WTC11 (cell line): ENCODE data around the gene SLC5A5.

ENCODE experiments used
- ATF3 ChIP-seq: sonication (generic); formaldehyde crosslinking; conservative IDR thresholded peaks from 2 replicates; pipeline ENCODE4 v1.8.1; 2022; ENCODE audit warnings: mild to moderate bottlenecking, missing genetic modification reagents
- CDX4 ChIP-seq: fragments of 250-450 bp; sonication (Bioruptor Pico); IDR thresholded peaks from 2 replicates; pipeline ENCODE4 v1.9.0; 2021; ENCODE audit warnings: moderate library complexity, mild to moderate bottlenecking, inconsistent platforms, borderline replicate concordance
- CREM ChIP-seq: sonication (generic); formaldehyde crosslinking; IDR thresholded peaks from 2 replicates; pipeline ENCODE4 v1.8.1; 2022; ENCODE audit warnings: mild to moderate bottlenecking, missing genetic modification reagents, moderate library complexity
- CTCF ChIP-seq: fragments of 200-600 bp; IDR thresholded peaks from 2 replicates; pipeline ENCODE4 v1.8.0; 2022; ENCODE audit warnings: antibody characterized with exemption
- HMGA2 ChIP-seq: fragments of 250-450 bp; sonication (Bioruptor Pico); IDR thresholded peaks from 2 replicates; pipeline ENCODE4 v1.4.0; 2021; ENCODE audit warnings: mild to moderate bottlenecking, moderate library complexity
- IRF1 ChIP-seq: sonication (generic); formaldehyde crosslinking; IDR thresholded peaks from 2 replicates; pipeline ENCODE4 v1.8.0; 2023; ENCODE audit warnings: missing genetic modification reagents
- MAX ChIP-seq: sonication (generic); formaldehyde crosslinking; IDR thresholded peaks from 2 replicates; pipeline ENCODE4 v1.8.0; 2022; ENCODE audit warnings: mild to moderate bottlenecking, missing genetic modification reagents
- NR1H2 ChIP-seq: sonication (generic); formaldehyde crosslinking; IDR thresholded peaks from 2 replicates; pipeline ENCODE4 v1.9.0; 2021; ENCODE audit warnings: mild to moderate bottlenecking, moderate library complexity, missing genetic modification reagents
- NR2C2 ChIP-seq: sonication (generic); formaldehyde crosslinking; IDR thresholded peaks from 2 replicates; pipeline ENCODE4 v1.8.0; 2022; ENCODE audit warnings: mild to moderate bottlenecking, missing genetic modification reagents
- NR3C1 ChIP-seq: sonication (generic); formaldehyde crosslinking; conservative IDR thresholded peaks from 2 replicates; pipeline ENCODE4 v1.8.1; 2023; ENCODE audit warnings: low read depth, mild to moderate bottlenecking, missing genetic modification reagents
- TCF7 ChIP-seq: sonication (generic); formaldehyde crosslinking; IDR thresholded peaks from 2 replicates; pipeline ENCODE4 v1.8.0; 2022; ENCODE audit warnings: mild to moderate bottlenecking, low read depth, missing genetic modification reagents, moderate library complexity
- TP53 ChIP-seq: sonication (generic); formaldehyde crosslinking; IDR thresholded peaks from 2 replicates; pipeline ENCODE4 v1.8.1; 2023; ENCODE audit warnings: mild to moderate bottlenecking, missing genetic modification reagents
- ZBTB21 ChIP-seq: sonication (generic); formaldehyde crosslinking; IDR thresholded peaks from 2 replicates; pipeline ENCODE4 v1.8.1; 2023; ENCODE audit warnings: mild to moderate bottlenecking, missing genetic modification reagents, borderline replicate concordance
- ZNF317 ChIP-seq: sonication (generic); formaldehyde crosslinking; IDR thresholded peaks from 2 replicates; pipeline ENCODE4 v1.8.1; 2023; ENCODE audit warnings: low read depth, mild to moderate bottlenecking, moderate library complexity, missing genetic modification reagents, borderline replicate concordance

GRCh38 chr19:17835182-17836006, 36.4 kb upstream of the SLC5A5 start:
- TF ChIP-seq NR2C2 (CRISPR knock-in tag) (no peak), ZNF317 (CRISPR knock-in tag) (no peak), TP53 (CRISPR knock-in tag) (no peak), CTCF (no peak), NR1H2 (CRISPR knock-in tag) (no peak), MAX (no peak), HMGA2 (no peak), ZBTB21 (CRISPR knock-in tag) (no peak), TCF7 (CRISPR knock-in tag) (no peak), ATF3 (CRISPR knock-in tag) (no peak), IRF1 (no peak), NR3C1 (CRISPR knock-in tag) (no peak), CREM (CRISPR knock-in tag) (no peak), CDX4 (no peak)
